ENCODE data around the gene MAP3K13.

GRCh38 chr3:185313693-185314246 lies 49.2 kb upstream of the MAP3K13 start:
- TF ChIP-seq SUZ12 (IDR thresholded peaks at IDR 0.05) (no peak), NFRKB (IDR thresholded peaks at IDR 0.05) (no peak), L3MBTL2 (conservative IDR thresholded peaks at IDR 0.05) (no peak), BHLHE40 (IDR thresholded peaks at IDR 0.05; ENCODE audit: borderline replicate concordance) (no peak), FOXM1 (IDR thresholded peaks at IDR 0.05; ENCODE audit: borderline replicate concordance) (no peak), SP1 (IDR thresholded peaks at IDR 0.05) (no peak), HDGF (IDR thresholded peaks at IDR 0.05; ENCODE audit: borderline replicate concordance) (no peak), ELF4 (IDR thresholded peaks at IDR 0.05) (no peak), ZNF384 (IDR thresholded peaks at IDR 0.05) (no peak), FOXK2 (IDR thresholded peaks at IDR 0.05) (no peak), ARNT (IDR thresholded peaks at IDR 0.05) (no peak), TARDBP (IDR thresholded peaks at IDR 0.05) (no peak)

Data from HEK293T (cell line).